ENCODE results near the gene KCNJ14. TPM values are rescaled to one million over a fixed set of nuclear protein-coding genes. Genes with fewer than 3 reads are reported as not detected.

Gene KCNJ14
- total RNA-seq, 4 donors from 2014 or later: 0.88 to 2.0 (median 1.8) TPM

DNA sequence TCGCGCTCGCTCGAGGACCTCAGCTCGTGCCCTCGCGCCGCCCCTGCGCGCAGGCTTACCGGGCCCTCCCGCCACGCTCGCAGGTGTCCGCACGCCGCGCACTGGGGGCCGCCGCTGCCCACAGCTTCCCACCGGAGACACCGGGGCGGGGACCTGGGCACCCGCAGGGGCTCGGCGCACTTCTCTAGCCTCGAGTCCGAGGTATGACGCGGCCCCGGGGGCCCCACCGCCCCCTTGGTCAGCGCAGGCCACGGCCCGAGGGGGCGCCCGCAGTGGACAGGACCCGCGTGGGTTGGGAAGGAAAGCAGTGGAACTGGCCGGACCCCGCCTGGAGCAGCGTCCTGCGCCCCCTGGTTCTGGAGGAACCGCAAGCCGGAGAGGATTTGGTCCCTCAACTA lies 11.6 kb upstream of the KCNJ14 start:
- no peak for TF ChIP-seq POLR2A (IDR thresholded peaks at IDR 0.05)
- TF ChIP-seq, protein P1, sequence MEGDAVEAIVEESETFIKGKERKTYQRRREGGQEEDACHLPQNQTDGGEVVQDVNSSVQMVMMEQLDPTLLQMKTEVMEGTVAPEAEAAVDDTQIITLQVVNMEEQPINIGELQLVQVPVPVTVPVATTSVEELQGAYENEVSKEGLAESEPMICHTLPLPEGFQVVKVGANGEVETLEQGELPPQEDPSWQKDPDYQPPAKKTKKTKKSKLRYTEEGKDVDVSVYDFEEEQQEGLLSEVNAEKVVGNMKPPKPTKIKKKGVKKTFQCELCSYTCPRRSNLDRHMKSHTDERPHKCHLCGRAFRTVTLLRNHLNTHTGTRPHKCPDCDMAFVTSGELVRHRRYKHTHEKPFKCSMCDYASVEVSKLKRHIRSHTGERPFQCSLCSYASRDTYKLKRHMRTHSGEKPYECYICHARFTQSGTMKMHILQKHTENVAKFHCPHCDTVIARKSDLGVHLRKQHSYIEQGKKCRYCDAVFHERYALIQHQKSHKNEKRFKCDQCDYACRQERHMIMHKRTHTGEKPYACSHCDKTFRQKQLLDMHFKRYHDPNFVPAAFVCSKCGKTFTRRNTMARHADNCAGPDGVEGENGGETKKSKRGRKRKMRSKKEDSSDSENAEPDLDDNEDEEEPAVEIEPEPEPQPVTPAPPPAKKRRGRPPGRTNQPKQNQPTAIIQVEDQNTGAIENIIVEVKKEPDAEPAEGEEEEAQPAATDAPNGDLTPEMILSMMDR (IDR thresholded peaks at IDR 0.05): no peak
- Histone ChIP-seq H3K9me3 (no peaks in the 10 kb centered on the region), H3K27me3 (peaks cover 0 to 11% of the 10 kb centered on the region in 2 donors), H3K27ac (no peak overlapping the region), H3K4me1 (peaks cover 0 to 28% (median 15%) of the 10 kb centered on the region in 4 donors), H3K4me3 (peak overlapping the region; percentile 3 to 90 (median 60)), H3K36me3 (peaks cover 0 to 14% (median 0%) of the 10 kb centered on the region in 3 donors)
- DNase-seq: no peak

DNA sequence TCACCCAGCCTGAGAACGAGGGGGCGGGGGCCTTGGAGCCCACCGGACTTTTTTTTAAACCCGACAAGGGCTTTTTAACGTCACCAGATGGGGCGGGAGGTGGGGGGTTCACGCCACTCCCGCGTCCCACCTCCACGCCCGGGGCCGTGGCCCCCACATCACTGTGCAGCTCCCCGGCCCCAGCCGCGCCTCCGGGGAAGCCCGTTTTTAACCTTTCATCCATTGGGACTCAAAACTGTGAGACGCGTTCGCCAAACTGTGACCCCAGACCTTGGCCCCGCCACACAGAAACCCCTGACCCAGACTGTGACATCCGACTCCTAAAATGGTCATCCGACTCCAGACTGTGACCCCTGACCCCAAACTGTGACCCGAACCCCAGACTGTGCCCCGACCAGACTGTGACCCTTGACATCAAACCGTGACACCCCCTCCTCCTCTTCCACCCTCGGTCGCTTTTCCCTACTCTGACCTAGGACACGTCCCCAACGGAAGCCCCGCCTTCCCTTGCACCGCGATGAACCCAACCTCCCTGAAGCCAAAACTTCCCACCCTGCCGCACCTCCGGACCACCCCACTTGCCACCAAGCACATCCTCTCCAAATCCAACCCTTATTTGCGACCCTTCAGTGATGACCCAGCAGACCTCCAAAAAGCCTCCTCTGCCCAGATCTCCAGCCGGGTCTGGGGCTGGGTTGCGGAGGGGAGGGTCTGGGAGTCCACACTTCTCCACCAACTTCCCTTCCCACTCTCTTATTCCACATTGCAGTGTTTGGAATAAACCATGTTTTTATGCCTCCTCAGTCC lies 11.0 kb upstream of the KCNJ14 start:
- Histone ChIP-seq H3K4me3 (peak overlapping the region; percentile 3 to 90 (median 60)), H3K4me1 (peaks cover 0 to 28% (median 15%) of the 10 kb centered on the region in 4 donors), H3K36me3 (peaks cover 0 to 20% (median 0%) of the 10 kb centered on the region in 3 donors), H3K27ac (peak overlapping the region in 1 of 4 donors; percentile 82), H3K9me3 (no peaks in the 10 kb centered on the region), H3K27me3 (peaks cover 0 to 11% of the 10 kb centered on the region in 2 donors)
- TF ChIP-seq, protein P1 (IDR thresholded peaks at IDR 0.05): no peak
- no peak for TF ChIP-seq POLR2A (IDR thresholded peaks at IDR 0.05)
- DNase-seq: no peak

DNA sequence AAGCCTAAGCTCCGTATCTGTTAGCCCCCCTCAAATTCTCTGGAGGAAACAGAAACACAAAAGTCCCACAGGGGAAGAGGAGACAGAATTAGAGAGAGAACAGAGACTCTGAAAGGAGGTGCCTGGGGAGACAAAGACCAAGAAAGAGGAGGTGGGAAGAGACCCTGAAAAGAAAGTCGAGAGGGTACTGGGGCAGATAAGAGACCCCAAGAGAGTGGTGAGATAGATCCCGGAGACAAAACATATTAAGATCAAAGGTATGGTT lies 10.5 kb upstream of the KCNJ14 start:
- Histone ChIP-seq H3K27me3 (peaks cover 0 to 11% of the 10 kb centered on the region in 2 donors), H3K4me3 (peak overlapping the region; percentile 74 to 98 (median 88)), H3K36me3 (peaks cover 0 to 25% (median 0%) of the 10 kb centered on the region in 3 donors), H3K4me1 (peaks cover 0 to 28% (median 15%) of the 10 kb centered on the region in 4 donors), H3K9me3 (no peaks in the 10 kb centered on the region), H3K27ac (peak overlapping the region in 3 of 4 donors; percentile 77 to 90 (median 82))
- DNase-seq: no peak
- TF ChIP-seq, protein P1 (IDR thresholded peaks at IDR 0.05): no peak
- no peak for TF ChIP-seq POLR2A (IDR thresholded peaks at IDR 0.05)

DNA sequence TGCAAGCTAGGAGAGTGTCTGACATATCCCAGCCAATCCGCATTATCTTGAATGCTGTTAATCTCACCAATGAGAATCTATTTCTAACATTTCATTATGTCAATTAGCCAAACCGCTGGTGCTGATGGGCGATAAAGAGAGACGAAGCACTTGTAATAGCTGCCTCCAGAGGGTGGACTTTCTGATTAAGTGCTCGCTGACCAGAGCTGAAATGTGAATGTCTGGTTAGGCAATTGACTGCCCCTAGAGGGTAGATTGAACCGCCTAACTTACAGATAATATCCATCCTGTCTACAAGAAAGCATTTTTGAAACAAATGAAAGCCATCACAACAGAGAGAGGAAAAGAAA lies 10.1 kb upstream of the KCNJ14 start:
- Histone ChIP-seq H3K9me3 (no peaks in the 10 kb centered on the region), H3K4me1 (peaks cover 0 to 28% (median 15%) of the 10 kb centered on the region in 4 donors), H3K27ac (peak overlapping the region; percentile 74 to 90 (median 80)), H3K27me3 (peaks cover 0 to 11% of the 10 kb centered on the region in 2 donors), H3K4me3 (peak overlapping the region; percentile 74 to 98 (median 88)), H3K36me3 (peaks cover 0 to 28% (median 0%) of the 10 kb centered on the region in 3 donors)
- no peak for DNase-seq
- TF ChIP-seq, protein P1 (IDR thresholded peaks at IDR 0.05): peak; percentile 28 to 54 (median 46)
- no peak for TF ChIP-seq POLR2A (IDR thresholded peaks at IDR 0.05)

DNA sequence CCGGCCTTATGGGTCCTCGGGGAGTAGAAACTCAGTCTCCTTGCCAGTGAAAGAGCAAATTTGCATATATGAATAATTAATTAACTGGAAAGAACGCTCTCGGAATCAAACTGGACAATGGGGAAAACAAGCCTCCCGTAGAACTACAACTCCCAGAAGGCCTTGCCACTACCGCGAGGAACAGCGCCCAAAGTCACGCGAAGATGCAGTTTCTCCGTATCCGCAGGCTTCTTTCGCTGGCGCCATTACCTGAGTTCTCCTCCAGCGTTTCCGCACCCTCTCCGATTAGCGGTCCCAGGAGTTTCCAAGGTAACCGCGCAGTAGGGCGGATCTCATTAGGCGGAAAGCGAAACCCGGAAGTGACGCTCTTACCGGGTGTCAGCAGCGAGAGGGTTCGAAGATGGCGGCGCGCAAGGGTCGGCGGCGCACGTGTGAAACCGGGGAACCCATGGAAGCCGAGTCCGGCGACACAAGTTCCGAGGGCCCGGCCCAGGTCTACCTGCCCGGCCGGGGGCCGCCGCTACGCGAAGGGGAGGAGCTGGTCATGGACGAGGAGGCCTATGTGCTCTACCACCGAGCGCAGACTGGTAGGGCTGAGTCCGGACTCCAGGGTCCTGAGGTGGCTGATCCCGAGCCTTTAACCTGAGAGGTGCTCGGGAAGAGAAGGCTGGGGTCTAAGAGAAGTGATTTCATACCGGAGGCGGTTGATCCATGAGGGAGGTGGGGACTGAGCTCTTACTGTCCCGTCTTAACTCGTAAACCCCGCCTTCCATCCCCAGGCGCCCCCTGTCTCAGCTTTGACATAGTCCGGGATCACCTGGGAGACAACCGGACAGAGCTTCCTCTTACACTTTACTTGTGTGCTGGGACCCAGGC lies 9.5 kb upstream of the KCNJ14 start, which contains the start of gene GRWD1:
GRWD1 (plus strand) TSS at position 378 of the 876 bp plus-strand sequence; CDS start at position 401, 23 bp downstream.
- no peaks in the 10 kb centered on the region for H3K9me3 ChIP-seq
- peaks cover 0 to 28% (median 15%) of the 10 kb centered on the region in 4 donors for H3K4me1 ChIP-seq
- peaks cover 0 to 11% of the 10 kb centered on the region in 2 donors for H3K27me3 ChIP-seq
- peaks cover 0 to 35% (median 0%) of the 10 kb centered on the region in 3 donors for H3K36me3 ChIP-seq
- peak within 1 kb of the TSS; percentile 74 to 90 (median 80) for H3K27ac ChIP-seq
- peak; percentile 29 to 35 for TF ChIP-seq POLR2A (IDR thresholded peaks at IDR 0.05)
- TF ChIP-seq, protein P1 (IDR thresholded peaks at IDR 0.05): no peak
- H3K4me3 ChIP-seq: peak within 1 kb of the TSS; percentile 74 to 98 (median 88)
- DNase-seq: peak; percentile 89 to 97 (median 95)

Measured in Peyer's patch (tissue), 4 donors.